Activated T-cell treated with anti-CD3 and anti-CD28 coated beads, Interleukin-2, amount 50 U/mL, for 4 hours (primary cell): ENCODE measurements around the gene SORCS2. TPM values are rescaled to one million over a fixed set of nuclear protein-coding genes. Genes with fewer than 3 reads are reported as not detected.

Source experiments
- ATAC-seq, 2 donors: fragments of 200-7000 bp; cut with Tn5 transposase; one replicate each; pipeline ENCODE4 v1.10.0; 2021
- DNase-seq: peaks from one replicate; pipeline ENCODE4 v3.0.0-alpha.2; 2020
- H3K27me3 Mint-ChIP-seq: one replicate; pipeline ENCODE4 v1.8.0; 2021; ENCODE audit warnings: low read depth, mixed read lengths
- H3K36me3 Mint-ChIP-seq: one replicate; pipeline ENCODE4 v1.8.0; 2022; ENCODE audit warnings: mixed read lengths; ENCODE audit not compliant: insufficient read depth
- H3K4me1 Mint-ChIP-seq: one replicate; pipeline ENCODE4 v1.8.0; 2021; ENCODE audit warnings: low read depth, mixed read lengths
- H3K4me3 Mint-ChIP-seq: one replicate; pipeline ENCODE4 v1.8.0; 2021; ENCODE audit warnings: mild to moderate bottlenecking, moderate library complexity, mixed read lengths
- H3K9me3 Mint-ChIP-seq: one replicate; pipeline ENCODE4 v1.8.0; 2021; ENCODE audit warnings: mixed read lengths
- total RNA-seq, 3 donors: library from RNA; stranded (reverse); gene quantifications; one replicate each; pipeline ENCODE4 v1.2.1, GENCODE V29; 2021

The SORCS2 gene
- total RNA-seq, 3 donors from 2014 or later, result 0.18 to 0.43 TPM; not detected in 1

GRCh38 chr4:7270121-7270520 is 77.8 kb downstream of the SORCS2 start:
- Mint-ChIP-seq H3K27me3 (no peaks in the 10 kb centered on the region), H3K9me3 (no peaks in the 10 kb centered on the region), H3K36me3 (no peaks in the 10 kb centered on the region), H3K4me3 (no peak overlapping the region), H3K4me1 (no peaks in the 10 kb centered on the region)
- ATAC-seq (no peak), DNase-seq (no peak)

GRCh38 chr4:7272404-7272803 is 80.1 kb downstream of the SORCS2 start:
- DNase-seq (no peak), ATAC-seq (no peak)
- Mint-ChIP-seq H3K27me3 (no peaks in the 10 kb centered on the region), H3K9me3 (no peaks in the 10 kb centered on the region), H3K4me3 (no peak overlapping the region), H3K4me1 (no peaks in the 10 kb centered on the region), H3K36me3 (no peaks in the 10 kb centered on the region)

- no peak overlapping the region for H3K4me3 Mint-ChIP-seq
- H3K4me1 Mint-ChIP-seq, result no peaks in the 10 kb centered on the region
- DNase-seq, result no peak
- H3K36me3 Mint-ChIP-seq, result no peaks in the 10 kb centered on the region
- no peaks in the 10 kb centered on the region for H3K9me3 Mint-ChIP-seq
- ATAC-seq, result no peak
- no peaks in the 10 kb centered on the region for H3K27me3 Mint-ChIP-seq
Measured at GRCh38 chr4:7273738-7274297, 81.5 kb downstream of the SORCS2 start.

- no peak for DNase-seq
- H3K9me3 Mint-ChIP-seq, result no peaks in the 10 kb centered on the region
- no peak overlapping the region for H3K4me3 Mint-ChIP-seq
- no peaks in the 10 kb centered on the region for H3K36me3 Mint-ChIP-seq
- H3K4me1 Mint-ChIP-seq, result no peaks in the 10 kb centered on the region
- ATAC-seq, result no peak
- H3K27me3 Mint-ChIP-seq, result no peaks in the 10 kb centered on the region
Measured at GRCh38 chr4:7275067-7275466, 82.7 kb downstream of the SORCS2 start.

DNA sequence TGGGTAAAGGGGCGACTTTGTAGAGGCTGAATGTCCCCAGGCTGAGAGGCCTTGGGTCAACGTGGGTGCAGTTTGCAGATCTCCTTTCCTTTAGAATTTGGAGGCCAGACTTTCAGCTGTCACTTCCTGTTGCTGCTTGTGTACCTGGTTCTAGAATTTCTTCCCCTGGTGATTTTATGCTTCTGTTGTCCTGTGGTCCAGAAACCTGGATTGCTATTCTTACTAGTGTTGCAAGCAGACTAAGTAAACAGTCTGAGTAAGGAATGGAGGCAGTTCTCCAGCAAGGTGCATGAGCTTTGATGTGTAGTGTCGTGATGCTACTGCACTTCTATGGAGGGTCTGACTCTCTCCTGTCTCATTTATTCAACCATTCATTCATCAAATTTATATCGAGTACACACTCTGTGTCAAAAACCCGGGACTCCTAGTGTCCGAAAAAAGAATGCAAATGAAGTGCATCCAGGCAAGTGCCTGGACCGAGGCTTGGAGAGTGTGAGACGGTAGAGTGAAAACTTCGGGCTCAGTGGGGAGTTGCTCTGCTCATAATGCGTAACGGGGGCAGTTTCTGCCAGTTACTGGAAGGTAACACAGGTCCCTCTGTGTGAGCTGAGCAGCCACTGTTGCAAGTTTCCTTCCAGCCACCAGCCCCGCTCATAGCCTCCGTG is 83.3 kb downstream of the SORCS2 start:
- Mint-ChIP-seq H3K27me3 (no peaks in the 10 kb centered on the region), H3K36me3 (no peaks in the 10 kb centered on the region), H3K4me1 (no peaks in the 10 kb centered on the region), H3K4me3 (no peak overlapping the region), H3K9me3 (no peaks in the 10 kb centered on the region)
- ATAC-seq (no peak), DNase-seq (no peak)

DNA sequence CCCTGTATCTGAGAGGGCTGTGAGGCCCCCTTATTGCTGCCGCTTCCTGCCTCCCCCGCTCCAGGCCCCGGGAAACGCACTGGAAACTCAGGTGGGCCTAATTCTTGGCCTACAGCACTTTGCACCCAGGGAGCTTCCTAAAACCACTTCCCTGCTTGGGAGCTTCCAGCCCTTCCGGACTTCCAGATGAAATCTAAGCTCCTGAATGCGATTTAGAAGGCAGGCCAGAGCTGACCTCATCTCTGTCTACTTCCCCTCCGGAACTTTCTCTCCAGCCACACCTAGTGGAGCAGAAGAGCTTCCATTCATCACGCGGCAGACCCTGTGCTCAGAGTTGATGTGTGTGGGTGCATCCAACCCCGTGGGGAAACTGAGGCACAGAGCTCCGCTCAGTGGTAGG is 84.2 kb downstream of the SORCS2 start:
- Mint-ChIP-seq H3K4me1 (no peaks in the 10 kb centered on the region), H3K27me3 (no peaks in the 10 kb centered on the region), H3K9me3 (no peaks in the 10 kb centered on the region), H3K36me3 (no peaks in the 10 kb centered on the region), H3K4me3 (no peak overlapping the region)
- no peak for ATAC-seq
- no peak for DNase-seq

- Mint-ChIP-seq H3K4me1 (no peaks in the 10 kb centered on the region), H3K9me3 (no peaks in the 10 kb centered on the region), H3K4me3 (no peak overlapping the region), H3K36me3 (no peaks in the 10 kb centered on the region), H3K27me3 (peaks cover 3% of the 10 kb centered on the region)
- DNase-seq, result no peak
- no peak for ATAC-seq
Measured at GRCh38 chr4:7278071-7278765, 85.9 kb downstream of the SORCS2 start.

DNA sequence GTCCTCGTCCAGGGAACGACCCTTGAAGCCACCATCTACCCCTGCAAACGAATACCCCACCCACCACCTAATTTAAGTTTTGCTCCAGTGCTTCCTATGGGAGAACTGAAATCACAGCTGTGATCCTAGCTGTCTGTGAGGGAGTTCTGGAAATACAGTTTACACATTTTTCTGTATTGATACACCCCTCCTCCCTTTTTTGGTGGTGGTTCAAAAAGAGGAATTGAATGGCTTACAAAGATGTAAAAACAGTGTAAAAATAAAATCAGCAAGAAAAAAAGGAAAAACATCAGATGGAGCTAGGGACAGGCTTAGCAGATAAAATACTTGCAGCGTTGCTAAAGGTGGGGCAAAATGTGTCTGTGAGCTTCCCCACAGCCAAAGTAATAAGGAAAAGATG is 86.6 kb downstream of the SORCS2 start:
- DNase-seq, result no peak
- Mint-ChIP-seq H3K27me3 (peaks cover 3% of the 10 kb centered on the region), H3K4me1 (no peaks in the 10 kb centered on the region), H3K4me3 (no peak overlapping the region), H3K9me3 (no peaks in the 10 kb centered on the region), H3K36me3 (no peaks in the 10 kb centered on the region)
- no peak for ATAC-seq

DNA sequence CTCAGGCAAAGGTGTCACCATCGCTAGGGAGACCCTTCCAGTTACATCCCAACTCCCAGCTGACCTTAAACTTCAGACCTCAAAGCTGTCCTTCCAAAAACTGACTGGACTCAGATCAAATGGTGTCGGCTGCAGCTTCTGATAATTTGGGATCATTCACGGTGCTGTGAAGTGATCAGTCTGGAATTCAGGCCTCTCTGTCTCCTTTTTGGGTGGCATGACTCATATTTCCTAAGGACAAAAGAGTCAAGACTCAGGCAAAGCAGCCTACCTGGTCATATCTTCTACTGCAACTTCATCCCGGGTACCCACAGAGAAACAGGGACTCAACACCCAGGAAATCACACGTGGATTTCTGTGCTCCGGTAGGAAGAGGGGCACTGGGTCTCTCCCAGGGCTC is 87.6 kb downstream of the SORCS2 start:
- no peaks in the 10 kb centered on the region for H3K4me1 Mint-ChIP-seq
- no peak overlapping the region for H3K4me3 Mint-ChIP-seq
- H3K9me3 Mint-ChIP-seq, result no peaks in the 10 kb centered on the region
- no peak for DNase-seq
- peaks cover 3% of the 10 kb centered on the region for H3K27me3 Mint-ChIP-seq
- no peaks in the 10 kb centered on the region for H3K36me3 Mint-ChIP-seq
- ATAC-seq, result no peak

- H3K4me3 Mint-ChIP-seq, result no peak overlapping the region
- no peaks in the 10 kb centered on the region for H3K9me3 Mint-ChIP-seq
- DNase-seq (no peak), ATAC-seq (no peak)
- no peaks in the 10 kb centered on the region for H3K36me3 Mint-ChIP-seq
- peaks cover 5% of the 10 kb centered on the region for H3K27me3 Mint-ChIP-seq
- H3K4me1 Mint-ChIP-seq, result no peaks in the 10 kb centered on the region
Measured at GRCh38 chr4:7280926-7281690, 88.8 kb downstream of the SORCS2 start.

- ATAC-seq, result no peak
- H3K27me3 Mint-ChIP-seq, result peaks cover 10% of the 10 kb centered on the region
- H3K36me3 Mint-ChIP-seq, result no peaks in the 10 kb centered on the region
- no peak overlapping the region for H3K4me3 Mint-ChIP-seq
- H3K9me3 Mint-ChIP-seq, result no peaks in the 10 kb centered on the region
- DNase-seq, result no peak
- no peaks in the 10 kb centered on the region for H3K4me1 Mint-ChIP-seq
Measured at GRCh38 chr4:7281691-7282665, 89.6 kb downstream of the SORCS2 start.

- H3K9me3 Mint-ChIP-seq, result no peaks in the 10 kb centered on the region
- H3K27me3 Mint-ChIP-seq, result peaks cover 14% of the 10 kb centered on the region
- H3K36me3 Mint-ChIP-seq, result no peaks in the 10 kb centered on the region
Measured at GRCh38 chr4:7282786-7283440, 90.6 kb downstream of the SORCS2 start.

DNA sequence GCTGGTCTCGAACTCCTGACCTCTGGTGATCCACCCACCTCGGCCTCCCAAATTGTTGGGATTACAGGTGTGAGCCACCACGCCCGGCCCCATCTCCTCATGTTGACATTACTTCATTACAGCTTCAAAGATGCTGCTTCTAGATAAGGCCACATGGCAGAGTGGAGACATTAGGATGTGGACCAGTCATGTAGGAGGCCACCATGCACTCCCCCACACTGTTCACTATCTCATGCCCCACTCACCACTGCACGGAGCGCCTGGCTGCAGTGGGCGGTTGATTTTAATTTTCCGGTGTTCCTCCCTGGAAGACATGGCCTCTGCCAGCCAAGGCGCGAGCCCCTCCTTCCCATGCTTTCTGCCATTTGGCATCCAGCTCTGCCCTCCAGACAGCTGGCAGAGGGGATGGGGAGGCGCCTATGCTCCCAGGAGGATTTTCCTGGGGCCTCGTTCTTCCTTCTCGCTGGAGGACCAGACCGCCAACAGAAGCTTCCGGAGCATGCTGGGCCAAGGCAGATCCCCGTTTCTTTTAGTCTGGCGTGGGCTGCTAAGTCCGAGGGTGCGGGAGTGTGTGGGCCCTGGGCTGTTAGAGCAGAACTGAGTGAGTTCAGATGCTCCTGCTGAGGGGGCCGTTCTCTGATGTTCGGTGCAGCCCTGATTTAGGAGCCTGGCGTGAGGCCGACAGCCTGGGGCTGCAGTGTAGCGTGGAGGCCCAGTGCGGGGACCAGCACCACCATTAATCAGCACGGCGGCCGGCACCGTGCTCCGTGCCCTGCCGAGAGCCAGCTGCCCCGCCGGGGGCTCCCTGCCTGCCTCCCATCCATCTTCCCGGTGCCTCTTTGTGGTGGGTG is 93.1 kb downstream of the SORCS2 start:
- Mint-ChIP-seq H3K36me3 (no peaks in the 10 kb centered on the region), H3K9me3 (no peaks in the 10 kb centered on the region), H3K4me3 (no peak overlapping the region), H3K4me1 (no peaks in the 10 kb centered on the region), H3K27me3 (peaks cover 14% of the 10 kb centered on the region)
- DNase-seq, result no peak
- no peak for ATAC-seq

More at GRCh38 chr4:7282786-7283440, 90.6 kb downstream of the SORCS2 start:
- Mint-ChIP-seq H3K4me3 (no peak overlapping the region), H3K4me1 (no peaks in the 10 kb centered on the region)
- DNase-seq (no peak), ATAC-seq (no peak)
